ENCODE measurements around the gene DAPK1. TPM values are rescaled to one million over a fixed set of nuclear protein-coding genes. Genes with fewer than 3 reads are reported as not detected.

DAPK1 gene
- polyA plus RNA-seq, 12 donors: 16.4 to 38.0 (median 20.0) TPM; not detected in 1

DNA sequence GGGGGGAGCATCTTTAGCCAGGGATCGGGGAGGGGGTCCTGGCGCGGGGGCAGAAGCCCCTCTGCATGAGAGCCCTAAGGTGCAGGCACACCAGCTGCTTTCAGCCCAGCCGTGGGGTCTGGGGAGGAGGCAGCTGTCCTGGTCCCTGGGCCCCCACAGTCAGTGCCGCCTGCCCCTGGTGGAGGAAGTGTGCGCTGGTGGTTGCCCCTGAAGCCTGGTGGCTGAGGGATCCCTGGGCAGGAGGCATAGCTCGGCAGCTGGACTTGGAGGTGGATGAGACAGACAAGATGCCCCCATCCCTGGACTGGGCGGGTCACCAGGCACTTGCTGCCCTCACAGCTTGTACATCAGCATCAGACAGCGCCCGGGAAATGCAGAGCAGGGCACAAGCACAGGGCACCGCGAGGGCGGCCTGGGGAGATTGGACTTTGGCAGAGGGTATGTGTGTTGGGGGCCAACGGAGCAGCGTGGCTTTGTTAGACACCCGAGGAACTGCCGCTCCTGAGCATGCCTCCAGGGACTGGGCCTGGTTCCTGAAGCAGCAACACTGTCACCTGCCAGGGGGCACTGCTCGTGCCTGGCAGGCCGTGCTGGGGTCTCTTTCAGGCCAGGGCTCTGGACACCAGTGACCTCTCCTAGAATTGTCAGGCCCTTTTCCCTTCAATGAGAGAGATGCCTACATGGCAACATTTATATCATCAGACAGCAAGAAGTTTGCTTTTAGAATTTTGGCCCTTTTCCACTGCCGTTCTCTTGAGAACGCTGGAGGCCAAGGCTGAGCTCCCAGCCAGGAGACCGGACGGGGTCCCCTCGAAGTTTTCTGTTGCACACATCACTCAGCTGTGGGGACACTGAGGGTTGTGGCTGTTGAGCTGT, 186.3 kb downstream of the DAPK1 start:
- no peak for DNase-seq

DNA sequence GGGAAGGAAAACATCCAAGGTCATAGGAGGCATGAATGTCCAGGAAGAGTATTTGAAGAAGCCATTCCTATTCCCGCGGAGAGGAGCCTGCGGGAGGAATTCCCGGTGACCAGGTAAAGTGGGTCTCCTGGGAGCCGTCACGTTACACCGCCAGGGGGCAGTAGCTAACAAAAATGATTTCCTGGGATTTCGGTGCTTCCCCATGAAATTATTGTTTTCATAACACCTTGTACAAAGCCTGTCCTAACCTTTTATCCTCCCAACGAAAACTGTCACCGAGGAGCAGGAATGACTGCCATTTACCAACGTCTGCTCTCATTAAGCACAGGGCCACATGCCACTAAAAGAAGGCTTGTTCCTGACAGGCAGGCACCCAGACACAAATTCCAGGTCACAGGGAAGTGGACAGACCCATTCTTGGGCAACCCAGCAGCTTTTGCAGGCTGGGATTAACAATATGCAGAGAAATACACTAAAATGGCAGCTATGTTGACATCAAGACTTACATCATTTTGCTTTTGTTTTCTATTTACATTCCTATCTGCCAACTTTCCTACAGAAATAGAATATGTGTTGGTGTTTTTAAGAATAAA, 187.1 kb downstream of the DAPK1 start:
- DNase-seq: no peak

DNA sequence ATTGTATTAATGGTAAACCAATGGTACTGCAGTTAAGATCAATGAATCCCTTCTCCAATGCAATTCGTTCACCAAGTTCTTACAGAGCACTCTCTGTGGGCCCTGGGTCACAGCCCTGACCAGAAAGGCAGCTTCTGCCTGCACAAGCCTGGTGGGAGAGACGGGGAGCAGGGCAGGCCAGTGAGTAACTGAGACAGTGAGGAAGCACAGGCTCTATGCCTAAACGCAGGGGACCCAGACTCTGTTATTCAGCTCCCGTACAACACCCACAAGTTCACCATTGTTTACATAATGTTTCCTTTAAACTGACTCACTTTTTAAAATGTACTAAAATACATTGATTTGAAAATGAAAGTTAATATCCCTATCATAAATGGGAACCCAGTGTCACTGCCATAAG, 187.8 kb downstream of the DAPK1 start:
- DNase-seq: no peak

DNA sequence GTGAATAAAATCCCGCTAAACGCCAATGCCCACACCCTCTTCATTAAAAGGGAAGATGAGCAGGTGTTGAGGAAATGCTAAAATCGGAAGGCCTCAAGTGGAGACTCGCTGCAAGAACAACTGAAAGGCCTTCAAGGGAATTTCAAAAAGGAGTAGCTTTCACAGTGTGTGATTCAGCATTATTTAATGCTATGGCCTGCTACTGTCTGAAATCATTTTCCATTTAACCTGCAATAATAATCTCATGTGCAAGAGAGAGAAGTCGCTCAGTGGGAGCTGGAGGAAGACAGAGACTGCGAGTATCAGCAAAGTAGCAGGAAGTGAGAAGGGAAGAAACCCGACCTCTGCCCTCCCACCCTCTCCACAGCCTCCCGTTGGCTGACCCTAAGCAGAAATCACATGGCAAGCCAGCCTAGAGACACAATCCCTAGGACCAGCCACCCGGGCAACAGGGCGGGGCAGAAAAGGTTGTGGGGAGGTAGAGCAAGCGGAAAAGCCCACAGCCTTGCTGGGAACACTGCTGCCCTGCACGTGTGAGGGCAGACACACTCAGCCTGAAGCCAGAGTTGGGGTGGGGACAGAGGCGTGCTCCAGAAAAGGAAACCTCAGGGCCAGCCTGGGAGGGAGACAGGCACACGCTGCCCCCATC, 188.3 kb downstream of the DAPK1 start:
- DNase-seq: no peak

GRCh38 chr9:87686520-87687090, 188.9 kb downstream of the DAPK1 start:
- DNase-seq: no peak

DNA sequence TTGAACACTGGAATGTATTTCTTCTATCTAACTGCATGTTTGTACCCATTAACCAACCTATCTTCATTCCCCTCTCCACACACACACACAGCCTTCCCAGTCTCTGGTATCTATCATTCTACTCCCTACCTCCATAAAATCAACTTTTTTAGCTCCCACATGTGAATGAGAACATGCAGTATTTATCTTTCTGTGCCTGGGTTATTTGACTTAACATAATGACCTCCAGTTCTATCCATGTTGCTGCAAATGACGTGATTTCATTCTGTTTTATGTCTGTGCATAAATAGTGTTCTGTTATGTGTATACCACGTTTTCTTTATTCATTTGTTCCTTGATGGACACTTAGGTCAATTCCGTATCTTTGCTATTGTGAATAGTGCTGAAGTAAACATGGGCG, 189.5 kb downstream of the DAPK1 start:
- no peak for DNase-seq

GRCh38 chr9:87694236-87694755, 196.6 kb downstream of the DAPK1 start:
- DNase-seq: no peak

DNA sequence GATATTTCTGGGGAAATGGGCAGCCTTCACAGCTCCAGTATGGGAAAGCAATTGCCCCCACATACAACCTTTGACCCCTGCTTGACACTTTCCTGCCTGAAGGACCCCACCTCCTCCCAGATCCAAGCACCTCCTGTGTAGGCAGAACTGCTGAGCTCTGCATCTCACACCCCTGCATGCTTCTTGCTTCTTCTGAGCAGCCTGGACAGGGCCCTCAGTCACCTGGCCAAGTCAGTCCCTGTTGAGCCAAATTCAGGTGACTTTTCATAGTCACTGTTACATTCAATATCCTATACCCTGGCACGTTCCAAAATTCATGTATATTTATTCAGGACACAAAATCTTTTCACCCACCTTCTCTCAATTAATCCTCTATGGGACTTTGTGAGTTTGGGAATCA, 197.9 kb downstream of the DAPK1 start:
- DNase-seq: no peak

GRCh38 chr9:87696641-87697040, 199.0 kb downstream of the DAPK1 start:
- no peak for DNase-seq

GRCh38 chr9:87698069-87698809, 200.6 kb downstream of the DAPK1 start:
- DNase-seq: no peak

DNA sequence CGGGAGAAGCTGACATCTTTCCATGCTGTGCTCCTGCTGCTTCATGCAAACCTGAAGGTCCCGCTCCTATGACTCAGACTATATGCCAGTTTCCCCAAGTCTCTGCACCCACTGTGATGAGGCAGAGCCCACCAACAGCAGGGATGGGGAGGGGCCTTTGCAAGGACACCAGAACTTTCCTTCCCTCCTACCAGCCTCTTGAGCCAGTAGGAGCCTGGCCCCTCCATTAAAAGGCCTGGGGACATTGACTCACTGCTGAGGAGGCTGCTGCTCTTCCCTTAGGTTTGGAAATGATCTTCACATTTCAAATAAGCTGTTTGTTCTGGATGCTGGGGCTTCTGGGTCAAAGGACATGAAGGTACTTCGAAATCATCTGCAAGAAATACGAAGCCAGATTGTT, 202.2 kb downstream of the DAPK1 start:
- DNase-seq: no peak

GRCh38 chr9:87701491-87701890, 203.8 kb downstream of the DAPK1 start:
- no peak for DNase-seq

GRCh38 chr9:87701931-87702421, 204.3 kb downstream of the DAPK1 start:
- DNase-seq: no peak

DNA sequence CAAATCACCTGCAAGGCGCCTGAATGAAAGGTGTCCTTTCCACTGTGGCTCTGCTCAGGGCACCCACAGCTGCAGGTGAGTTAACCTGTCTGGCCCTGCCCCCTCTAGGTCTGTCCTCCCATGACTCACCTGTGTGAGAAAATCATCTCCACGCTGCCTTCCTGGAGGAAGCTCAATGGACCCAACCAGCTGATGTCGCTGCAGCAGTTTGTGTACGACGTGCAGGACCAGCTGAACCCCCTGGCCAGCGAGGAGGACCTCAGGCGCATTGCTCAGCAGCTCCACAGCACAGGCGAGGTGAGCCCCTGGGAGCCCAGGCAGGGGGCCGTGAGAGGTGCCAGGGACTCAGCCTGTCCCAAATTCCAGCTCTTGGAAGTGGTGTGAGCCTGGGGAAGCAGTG, 205.3 kb downstream of the DAPK1 start:
- DNase-seq: no peak

DNA sequence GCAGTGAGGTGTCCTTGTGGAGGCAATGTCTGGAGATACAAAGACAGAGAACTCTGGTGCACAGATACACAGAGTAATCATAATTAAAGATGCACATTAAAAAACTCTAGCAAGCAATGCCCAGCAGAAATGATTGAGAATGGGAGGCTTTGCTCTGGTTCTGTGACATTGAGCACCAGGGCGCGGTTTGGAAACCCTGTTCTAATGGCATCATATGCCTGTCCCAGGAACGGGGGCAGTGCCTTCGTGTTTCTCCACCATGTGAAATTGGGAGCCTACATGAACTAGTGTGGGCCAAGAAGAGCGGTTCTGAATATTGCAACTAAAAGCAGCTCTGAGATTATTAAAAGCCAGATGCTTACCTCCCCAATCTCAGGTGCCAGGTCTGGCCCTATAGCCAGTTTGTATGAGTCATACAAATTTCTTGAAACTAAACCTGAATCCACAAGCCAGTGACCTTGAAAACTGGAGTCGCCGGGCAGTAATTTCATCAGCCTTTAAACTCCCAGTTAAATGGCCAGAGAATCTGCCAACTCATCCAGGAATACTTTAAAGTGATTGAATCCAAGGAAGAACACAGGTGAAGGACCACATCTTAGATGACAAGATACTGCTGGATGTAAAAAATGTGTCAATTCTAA, 206.1 kb downstream of the DAPK1 start:
- DNase-seq: no peak

GRCh38 chr9:87704342-87704741, 206.7 kb downstream of the DAPK1 start:
- no peak for DNase-seq

- no peak for DNase-seq
Observed at GRCh38 chr9:87706066-87706739, 208.5 kb downstream of the DAPK1 start.

DNA sequence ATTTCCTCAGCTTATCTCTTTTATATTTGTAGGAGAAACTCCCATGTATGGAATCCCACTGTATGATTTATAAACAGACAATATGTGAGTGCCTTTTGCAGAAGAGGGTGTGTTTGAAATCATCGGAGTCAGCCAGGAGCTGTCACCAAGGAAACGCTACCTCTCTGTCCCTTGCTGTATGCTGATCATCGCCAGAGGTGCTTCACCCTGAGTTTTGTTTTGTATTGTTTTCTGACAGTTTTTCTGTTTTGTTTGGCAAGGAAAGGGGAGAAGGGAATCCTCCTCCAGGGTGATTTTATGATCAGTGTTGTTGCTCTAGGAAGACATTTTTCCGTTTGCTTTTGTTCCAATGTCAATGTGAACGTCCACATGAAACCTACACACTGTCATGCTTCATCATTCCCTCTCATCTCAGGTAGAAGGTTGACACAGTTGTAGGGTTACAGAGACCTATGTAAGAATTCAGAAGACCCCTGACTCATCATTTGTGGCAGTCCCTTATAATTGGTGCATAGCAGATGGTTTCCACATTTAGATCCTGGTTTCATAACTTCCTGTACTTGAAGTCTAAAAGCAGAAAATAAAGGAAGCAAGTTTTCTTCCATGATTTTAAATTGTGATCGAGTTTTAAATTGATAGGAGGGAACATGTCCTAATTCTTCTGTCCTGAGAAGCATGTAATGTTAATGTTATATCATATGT, 210.3 kb downstream of the DAPK1 start:
- DNase-seq: no peak

DNA sequence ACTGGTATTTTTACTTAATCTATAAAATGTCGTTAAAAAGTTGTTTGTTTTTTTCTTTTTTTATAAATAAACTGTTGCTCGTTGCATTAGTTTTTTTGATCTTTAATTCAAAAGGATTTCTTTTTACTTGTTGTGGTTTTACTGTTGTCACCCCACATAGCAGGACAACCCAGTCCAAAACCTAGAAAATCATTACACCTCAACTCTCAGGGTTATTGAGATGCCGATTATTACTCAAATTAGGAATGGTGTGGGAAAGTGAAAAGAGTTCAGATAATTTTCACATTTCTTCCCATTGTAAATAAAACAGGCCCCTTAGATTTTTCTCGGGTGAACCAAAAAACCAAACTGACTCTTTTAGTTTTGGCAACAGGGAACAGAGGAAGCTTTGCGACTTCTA, 210.9 kb downstream of the DAPK1 start:
- no peak for DNase-seq

Measured in muscle of arm (tissue), 12 donors.